DND-41 (cell line): Measurements from ENCODE around the gene LSMEM2.

ENCODE experiments used
- EZH2 ChIP-seq: IDR thresholded peaks from 3 replicates; pipeline ENCODE4 v1.6.1; 2012; ENCODE audit warnings: borderline replicate concordance, low read depth, mild to moderate bottlenecking, moderate library complexity, low read length, inconsistent platforms; ENCODE audit not compliant: severe bottlenecking
- TF ChIP-seq, protein P1 (sequence below): IDR thresholded peaks from 2 replicates; pipeline ENCODE4 v1.5.1; 2012; ENCODE audit warnings: borderline replicate concordance, low read length, moderate library complexity, mild to moderate bottlenecking; ENCODE audit not compliant: poor library complexity, severe bottlenecking; ENCODE audit errors: extremely low read depth

GRCh38 chr3:50251220-50251619 lies 27.7 kb upstream of the LSMEM2 start:
- TF ChIP-seq, protein P1, sequence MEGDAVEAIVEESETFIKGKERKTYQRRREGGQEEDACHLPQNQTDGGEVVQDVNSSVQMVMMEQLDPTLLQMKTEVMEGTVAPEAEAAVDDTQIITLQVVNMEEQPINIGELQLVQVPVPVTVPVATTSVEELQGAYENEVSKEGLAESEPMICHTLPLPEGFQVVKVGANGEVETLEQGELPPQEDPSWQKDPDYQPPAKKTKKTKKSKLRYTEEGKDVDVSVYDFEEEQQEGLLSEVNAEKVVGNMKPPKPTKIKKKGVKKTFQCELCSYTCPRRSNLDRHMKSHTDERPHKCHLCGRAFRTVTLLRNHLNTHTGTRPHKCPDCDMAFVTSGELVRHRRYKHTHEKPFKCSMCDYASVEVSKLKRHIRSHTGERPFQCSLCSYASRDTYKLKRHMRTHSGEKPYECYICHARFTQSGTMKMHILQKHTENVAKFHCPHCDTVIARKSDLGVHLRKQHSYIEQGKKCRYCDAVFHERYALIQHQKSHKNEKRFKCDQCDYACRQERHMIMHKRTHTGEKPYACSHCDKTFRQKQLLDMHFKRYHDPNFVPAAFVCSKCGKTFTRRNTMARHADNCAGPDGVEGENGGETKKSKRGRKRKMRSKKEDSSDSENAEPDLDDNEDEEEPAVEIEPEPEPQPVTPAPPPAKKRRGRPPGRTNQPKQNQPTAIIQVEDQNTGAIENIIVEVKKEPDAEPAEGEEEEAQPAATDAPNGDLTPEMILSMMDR: no peak
- no peak for TF ChIP-seq EZH2
